OCI-LY1 (cell line): ENCODE results near the gene NOTCH2.

Source experiments
- CTCF ChIP-seq: fragments of 200-600 bp; sonication (generic), shearing (Covaris generic); IDR thresholded peaks from 2 replicates; pipeline ENCODE4 v1.5.1; 2017; ENCODE audit warnings: mild to moderate bottlenecking, antibody characterized with exemption, low read length, moderate library complexity, mixed read lengths
- EZH2 ChIP-seq: fragments of 200-600 bp; sonication (generic), shearing (Covaris generic); IDR thresholded peaks from 2 replicates; pipeline ENCODE4 v1.8.0; 2017; ENCODE audit warnings: borderline replicate concordance, mixed run types, mild to moderate bottlenecking, antibody characterized with exemption, low read length, moderate library complexity, mixed read lengths

GRCh38 chr1:119882132-119883049, 187.1 kb downstream of the NOTCH2 start:
- TF ChIP-seq CTCF (no peak), EZH2 (no peak)
